ENCODE measurements around the gene BNC1.

BNC1 gene

DNA sequence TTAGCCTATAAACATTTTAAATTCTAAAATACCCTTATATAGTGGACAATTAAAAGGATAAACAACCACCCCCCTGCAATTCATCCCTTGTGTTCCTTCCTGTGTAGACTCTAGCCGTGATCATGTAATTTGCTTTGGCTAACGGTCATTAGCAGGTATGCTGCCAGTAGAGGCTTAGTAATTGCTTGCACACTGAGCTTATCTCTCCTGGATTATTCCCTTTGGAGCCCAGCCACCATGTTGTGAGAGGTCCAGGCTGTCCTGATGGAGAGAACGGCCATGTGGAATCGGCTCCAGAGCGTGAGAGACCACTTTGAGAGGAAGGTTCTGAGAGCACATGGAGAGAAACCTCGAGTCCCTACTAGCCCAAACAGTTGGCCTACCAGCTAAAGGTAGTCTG lies 11.0 kb upstream of the BNC1 start:
- H3K36me3 ChIP-seq (ENCODE audit: control insufficient read depth in 2 of 2, insufficient read depth in 2 of 2, low read length in 2 of 2): no peaks in the 10 kb centered on the region
- no peak overlapping the region for H3K4me3 ChIP-seq (ENCODE audit: low read length in 2 of 2)
- H3K9ac ChIP-seq (ENCODE audit: low read depth in 1 of 2, low read length in 2 of 2): no peak overlapping the region
- H3K4me1 ChIP-seq (ENCODE audit: control insufficient read depth in 2 of 2, insufficient read depth in 2 of 2, low read length in 2 of 2): no peaks in the 10 kb centered on the region
- peaks cover 0 to 2% of the 10 kb centered on the region in 2 donors for H3K27me3 ChIP-seq (ENCODE audit: control insufficient read depth in 2 of 2, insufficient read depth in 2 of 2, low read length in 2 of 2)
- H3K9me3 ChIP-seq (ENCODE audit: control insufficient read depth in 2 of 2, low read length in 2 of 2): no peaks in the 10 kb centered on the region
- H3K27ac ChIP-seq (ENCODE audit: low read depth in 2 of 2, low read length in 2 of 2): no peak overlapping the region

DNA sequence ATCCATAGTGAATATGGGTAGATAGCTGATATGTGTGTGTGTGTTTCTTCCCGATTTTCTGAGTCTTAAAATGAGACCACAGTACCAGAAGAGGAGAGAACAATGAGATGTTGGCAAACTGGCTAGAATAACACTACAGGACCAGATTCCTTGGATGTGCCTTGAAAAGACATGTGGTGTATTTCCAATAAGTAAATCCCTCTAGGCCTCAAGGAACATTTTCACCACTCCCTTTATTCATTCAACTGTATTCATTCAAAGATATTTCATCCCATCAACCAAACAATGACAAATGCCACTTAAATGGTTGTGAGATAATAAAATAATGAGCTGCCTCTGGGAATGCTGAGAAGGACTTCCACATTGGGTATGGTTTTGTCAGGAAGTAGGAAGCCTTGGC lies 8.7 kb upstream of the BNC1 start:
- Histone ChIP-seq H3K36me3 (ENCODE audit: control insufficient read depth in 2 of 2, insufficient read depth in 2 of 2, low read length in 2 of 2) (no peaks in the 10 kb centered on the region), H3K27ac (ENCODE audit: low read depth in 2 of 2, low read length in 2 of 2) (no peak overlapping the region), H3K9me3 (ENCODE audit: control insufficient read depth in 2 of 2, low read length in 2 of 2) (no peaks in the 10 kb centered on the region), H3K4me1 (ENCODE audit: control insufficient read depth in 2 of 2, insufficient read depth in 2 of 2, low read length in 2 of 2) (no peaks in the 10 kb centered on the region), H3K9ac (ENCODE audit: low read depth in 1 of 2, low read length in 2 of 2) (no peak overlapping the region), H3K4me3 (ENCODE audit: low read length in 2 of 2) (no peak overlapping the region), H3K27me3 (ENCODE audit: control insufficient read depth in 2 of 2, insufficient read depth in 2 of 2, low read length in 2 of 2) (peaks cover 0 to 2% of the 10 kb centered on the region in 2 donors)

DNA sequence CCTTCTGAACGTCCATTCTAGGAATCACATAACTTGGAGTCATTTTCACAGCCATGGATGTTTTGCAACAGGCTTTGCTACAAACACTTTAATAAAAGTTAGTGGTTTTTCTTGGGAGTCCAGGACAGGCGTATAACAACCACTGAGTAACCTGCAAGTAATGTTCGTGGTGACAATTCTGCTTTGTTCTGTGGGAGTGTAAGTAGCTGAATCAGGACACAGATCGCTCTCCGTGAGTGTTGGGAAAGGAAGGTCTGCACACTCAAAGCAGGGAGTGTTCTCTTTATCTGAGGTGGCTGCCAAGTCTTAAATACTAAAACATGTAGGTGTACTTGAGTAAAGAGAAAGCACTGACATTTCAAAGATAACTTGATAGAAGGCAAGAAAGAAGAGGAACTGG lies 7.9 kb upstream of the BNC1 start:
- Histone ChIP-seq H3K36me3 (ENCODE audit: control insufficient read depth in 2 of 2, insufficient read depth in 2 of 2, low read length in 2 of 2) (no peaks in the 10 kb centered on the region), H3K4me1 (ENCODE audit: control insufficient read depth in 2 of 2, insufficient read depth in 2 of 2, low read length in 2 of 2) (no peaks in the 10 kb centered on the region), H3K4me3 (ENCODE audit: low read length in 2 of 2) (no peak overlapping the region), H3K9me3 (ENCODE audit: control insufficient read depth in 2 of 2, low read length in 2 of 2) (no peaks in the 10 kb centered on the region), H3K27me3 (ENCODE audit: control insufficient read depth in 2 of 2, insufficient read depth in 2 of 2, low read length in 2 of 2) (peaks cover 0 to 2% of the 10 kb centered on the region in 2 donors), H3K9ac (ENCODE audit: low read depth in 1 of 2, low read length in 2 of 2) (no peak overlapping the region), H3K27ac (ENCODE audit: low read depth in 2 of 2, low read length in 2 of 2) (no peak overlapping the region)

DNA sequence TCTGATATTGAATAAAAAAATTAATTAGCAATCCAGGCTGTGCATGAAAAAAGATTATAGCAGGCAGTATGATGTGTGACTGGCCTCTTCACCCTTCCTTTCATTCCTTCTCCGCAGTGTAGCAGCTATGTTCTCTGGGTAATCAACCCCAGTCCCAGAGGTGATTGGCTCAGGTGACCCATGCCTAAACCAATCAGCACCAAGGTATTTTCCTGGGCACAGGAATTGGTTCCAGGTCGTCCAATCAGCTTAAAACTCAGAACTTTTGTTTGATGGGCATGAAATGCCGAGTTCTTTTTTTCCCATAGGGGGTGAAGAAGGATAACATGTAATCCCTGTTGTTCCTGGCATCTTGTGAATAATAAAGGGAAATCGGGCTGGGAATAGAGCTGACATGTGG lies 5.8 kb upstream of the BNC1 start:
- Histone ChIP-seq H3K27me3 (ENCODE audit: control insufficient read depth in 2 of 2, insufficient read depth in 2 of 2, low read length in 2 of 2) (peaks cover 3 to 7% of the 10 kb centered on the region in 2 donors), H3K9me3 (ENCODE audit: control insufficient read depth in 2 of 2, low read length in 2 of 2) (no peaks in the 10 kb centered on the region), H3K4me3 (ENCODE audit: low read length in 2 of 2) (no peak overlapping the region), H3K4me1 (ENCODE audit: control insufficient read depth in 2 of 2, insufficient read depth in 2 of 2, low read length in 2 of 2) (no peaks in the 10 kb centered on the region), H3K36me3 (ENCODE audit: control insufficient read depth in 2 of 2, insufficient read depth in 2 of 2, low read length in 2 of 2) (no peaks in the 10 kb centered on the region), H3K27ac (ENCODE audit: low read depth in 2 of 2, low read length in 2 of 2) (no peak overlapping the region), H3K9ac (ENCODE audit: low read depth in 1 of 2, low read length in 2 of 2) (no peak overlapping the region)

DNA sequence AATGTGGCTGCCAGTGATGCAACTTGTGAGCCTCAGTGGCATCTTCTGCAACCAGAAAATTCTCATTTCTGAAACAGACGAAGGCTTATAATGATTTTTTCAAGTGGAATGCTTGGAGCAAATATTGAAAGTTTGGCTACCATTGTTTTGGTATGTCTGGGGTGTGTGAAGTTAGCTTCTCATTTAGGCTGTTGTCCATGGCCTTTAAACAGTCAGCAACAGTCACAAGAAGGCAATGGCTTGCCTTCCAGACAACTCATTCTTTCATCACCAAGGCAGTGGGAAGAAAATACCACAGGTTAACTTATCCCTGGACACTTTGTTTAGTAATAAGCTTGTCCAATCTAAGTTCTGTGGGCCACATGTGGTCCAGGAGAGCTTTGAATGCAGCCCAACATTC lies 4.7 kb upstream of the BNC1 start:
- Histone ChIP-seq H3K36me3 (ENCODE audit: control insufficient read depth in 2 of 2, insufficient read depth in 2 of 2, low read length in 2 of 2) (no peaks in the 10 kb centered on the region), H3K9ac (ENCODE audit: low read depth in 1 of 2, low read length in 2 of 2) (no peak overlapping the region), H3K4me1 (ENCODE audit: control insufficient read depth in 2 of 2, insufficient read depth in 2 of 2, low read length in 2 of 2) (no peaks in the 10 kb centered on the region), H3K4me3 (ENCODE audit: low read length in 2 of 2) (no peak overlapping the region), H3K27me3 (ENCODE audit: control insufficient read depth in 2 of 2, insufficient read depth in 2 of 2, low read length in 2 of 2) (peaks cover 3 to 10% of the 10 kb centered on the region in 2 donors), H3K27ac (ENCODE audit: low read depth in 2 of 2, low read length in 2 of 2) (no peak overlapping the region), H3K9me3 (ENCODE audit: control insufficient read depth in 2 of 2, low read length in 2 of 2) (no peaks in the 10 kb centered on the region)

DNA sequence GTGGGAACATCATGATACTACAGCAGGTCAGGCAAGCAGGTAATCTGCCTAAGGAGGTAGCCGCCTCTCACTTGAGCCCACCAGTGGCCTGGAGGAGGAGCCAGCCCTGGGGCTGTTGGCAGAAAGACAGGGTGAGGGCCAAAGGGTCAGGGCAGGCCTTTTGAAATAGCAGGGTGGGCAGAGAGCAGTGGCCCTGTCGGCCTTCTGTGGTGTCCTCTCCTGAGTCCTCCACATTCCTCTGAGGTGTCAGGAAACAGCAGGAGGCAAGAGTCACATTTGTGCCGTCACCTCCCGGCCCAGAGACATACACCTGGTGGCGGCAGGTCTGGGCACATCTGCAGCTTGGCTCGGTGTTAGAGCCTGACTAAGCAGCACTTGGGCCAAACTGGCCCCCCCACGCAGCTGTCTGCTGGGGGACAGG lies 3.9 kb upstream of the BNC1 start:
- peaks cover 3 to 10% of the 10 kb centered on the region in 2 donors for H3K27me3 ChIP-seq (ENCODE audit: control insufficient read depth in 2 of 2, insufficient read depth in 2 of 2, low read length in 2 of 2)
- no peaks in the 10 kb centered on the region for H3K4me1 ChIP-seq (ENCODE audit: control insufficient read depth in 2 of 2, insufficient read depth in 2 of 2, low read length in 2 of 2)
- H3K9ac ChIP-seq (ENCODE audit: low read depth in 1 of 2, low read length in 2 of 2): no peak overlapping the region
- H3K4me3 ChIP-seq (ENCODE audit: low read length in 2 of 2): no peak overlapping the region
- no peaks in the 10 kb centered on the region for H3K36me3 ChIP-seq (ENCODE audit: control insufficient read depth in 2 of 2, insufficient read depth in 2 of 2, low read length in 2 of 2)
- H3K27ac ChIP-seq (ENCODE audit: low read depth in 2 of 2, low read length in 2 of 2): no peak overlapping the region
- H3K9me3 ChIP-seq (ENCODE audit: control insufficient read depth in 2 of 2, low read length in 2 of 2): no peaks in the 10 kb centered on the region

DNA sequence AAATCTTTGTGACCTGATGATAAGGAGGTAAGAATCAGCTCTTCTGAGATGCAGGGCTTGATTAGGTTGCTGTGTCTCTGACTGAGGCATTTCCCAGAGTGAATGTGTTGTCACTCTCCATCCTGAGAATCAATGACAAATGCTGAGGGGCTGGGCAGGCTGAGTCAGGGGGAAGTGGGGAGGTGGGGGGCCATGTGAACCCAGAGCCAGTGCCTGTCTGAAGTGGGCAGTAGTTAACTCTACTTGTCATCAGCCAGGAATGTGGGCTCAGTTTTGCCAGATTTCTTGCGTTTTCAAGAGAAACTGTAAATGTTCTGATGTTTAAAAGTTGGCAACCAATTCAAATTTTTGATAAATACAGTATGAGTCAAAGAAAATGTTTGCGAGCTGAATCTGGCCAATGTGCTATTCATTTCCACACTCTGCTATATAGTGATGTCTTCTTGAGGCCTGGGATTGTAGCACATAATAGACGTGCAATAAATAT lies 3.1 kb upstream of the BNC1 start:
- Histone ChIP-seq H3K27ac (ENCODE audit: low read depth in 2 of 2, low read length in 2 of 2) (no peak overlapping the region), H3K27me3 (ENCODE audit: control insufficient read depth in 2 of 2, insufficient read depth in 2 of 2, low read length in 2 of 2) (peaks cover 9 to 10% of the 10 kb centered on the region in 2 donors), H3K4me1 (ENCODE audit: control insufficient read depth in 2 of 2, insufficient read depth in 2 of 2, low read length in 2 of 2) (no peaks in the 10 kb centered on the region), H3K9ac (ENCODE audit: low read depth in 1 of 2, low read length in 2 of 2) (no peak overlapping the region), H3K4me3 (ENCODE audit: low read length in 2 of 2) (no peak overlapping the region), H3K36me3 (ENCODE audit: control insufficient read depth in 2 of 2, insufficient read depth in 2 of 2, low read length in 2 of 2) (no peaks in the 10 kb centered on the region), H3K9me3 (ENCODE audit: control insufficient read depth in 2 of 2, low read length in 2 of 2) (no peaks in the 10 kb centered on the region)

DNA sequence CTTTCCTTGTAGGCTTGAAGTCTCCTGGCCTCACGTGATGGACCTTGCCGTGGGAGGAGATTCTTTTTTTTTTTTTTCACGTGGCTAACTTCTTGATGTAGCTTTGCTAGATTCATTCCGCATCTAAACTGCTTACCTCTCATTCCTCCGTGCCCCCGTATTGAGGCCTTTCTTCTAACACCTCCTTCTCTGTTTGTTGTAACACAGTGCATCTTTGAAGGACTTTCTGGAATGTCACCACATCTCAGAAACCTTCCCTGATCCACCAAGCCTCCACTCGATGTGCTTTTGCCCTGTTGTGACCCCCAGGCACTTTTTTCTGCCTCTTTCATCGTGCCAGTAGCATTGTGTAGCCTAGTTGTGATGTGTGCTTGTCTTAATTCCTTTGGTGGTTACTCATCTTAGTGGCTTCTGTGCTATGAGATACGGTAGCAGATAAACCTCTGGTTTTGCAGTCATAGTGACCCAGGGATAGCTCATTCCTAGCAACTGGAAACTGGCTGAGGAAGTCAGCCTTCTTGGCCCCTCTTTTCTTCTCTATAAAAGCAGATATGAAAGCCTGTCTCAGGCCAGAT lies 1.6 kb upstream of the BNC1 start:
- Histone ChIP-seq H3K27ac (ENCODE audit: low read depth in 2 of 2, low read length in 2 of 2) (no peak overlapping the region), H3K27me3 (ENCODE audit: control insufficient read depth in 2 of 2, insufficient read depth in 2 of 2, low read length in 2 of 2) (peaks cover 18 to 20% of the 10 kb centered on the region in 2 donors), H3K4me3 (ENCODE audit: low read length in 2 of 2) (no peak overlapping the region), H3K4me1 (ENCODE audit: control insufficient read depth in 2 of 2, insufficient read depth in 2 of 2, low read length in 2 of 2) (no peaks in the 10 kb centered on the region), H3K9me3 (ENCODE audit: control insufficient read depth in 2 of 2, low read length in 2 of 2) (no peaks in the 10 kb centered on the region), H3K9ac (ENCODE audit: low read depth in 1 of 2, low read length in 2 of 2) (no peak overlapping the region), H3K36me3 (ENCODE audit: control insufficient read depth in 2 of 2, insufficient read depth in 2 of 2, low read length in 2 of 2) (no peaks in the 10 kb centered on the region)

DNA sequence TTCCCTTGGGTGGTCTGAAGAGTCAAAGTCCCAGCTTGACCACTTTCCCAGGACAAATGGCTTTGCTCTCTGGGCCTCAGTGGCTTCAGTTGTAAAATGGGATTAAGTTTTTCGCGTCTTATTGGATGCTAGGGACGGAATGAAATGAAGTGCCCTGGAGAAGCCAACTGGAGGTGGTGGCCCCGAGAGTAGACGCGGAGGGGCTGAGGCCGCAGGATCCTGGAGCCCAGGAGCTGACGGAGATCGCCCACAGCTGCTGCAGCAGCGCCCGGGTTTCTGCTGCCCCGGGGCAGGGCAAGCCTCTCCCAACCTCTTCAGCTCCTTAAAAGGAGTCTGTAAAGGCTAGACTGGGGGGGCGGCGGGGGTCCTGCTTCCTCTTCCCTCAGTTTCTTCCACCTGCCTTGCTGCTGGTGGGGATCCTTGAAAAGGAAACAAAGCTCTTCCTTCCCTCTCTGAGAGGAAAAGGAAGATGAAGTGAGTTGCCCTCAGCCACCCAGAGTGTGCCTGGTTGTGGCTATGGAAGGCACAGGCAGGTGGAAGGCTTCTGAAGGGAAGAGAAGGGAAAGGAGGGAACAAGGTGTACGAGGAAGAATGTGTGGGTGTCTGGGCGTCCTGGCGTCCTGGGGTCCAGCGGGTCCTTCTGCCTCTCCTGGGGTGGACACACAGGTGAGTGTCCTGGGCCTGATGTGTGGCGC lies 967 bp upstream of the BNC1 start:
- Histone ChIP-seq H3K9me3 (ENCODE audit: control insufficient read depth in 2 of 2, low read length in 2 of 2) (no peaks in the 10 kb centered on the region), H3K36me3 (ENCODE audit: control insufficient read depth in 2 of 2, insufficient read depth in 2 of 2, low read length in 2 of 2) (no peaks in the 10 kb centered on the region), H3K4me3 (ENCODE audit: low read length in 2 of 2) (no peak overlapping the region), H3K27ac (ENCODE audit: low read depth in 2 of 2, low read length in 2 of 2) (no peak overlapping the region), H3K4me1 (ENCODE audit: control insufficient read depth in 2 of 2, insufficient read depth in 2 of 2, low read length in 2 of 2) (no peaks in the 10 kb centered on the region), H3K27me3 (ENCODE audit: control insufficient read depth in 2 of 2, insufficient read depth in 2 of 2, low read length in 2 of 2) (peaks cover 20 to 22% of the 10 kb centered on the region in 2 donors), H3K9ac (ENCODE audit: low read depth in 1 of 2, low read length in 2 of 2) (no peak overlapping the region)

DNA sequence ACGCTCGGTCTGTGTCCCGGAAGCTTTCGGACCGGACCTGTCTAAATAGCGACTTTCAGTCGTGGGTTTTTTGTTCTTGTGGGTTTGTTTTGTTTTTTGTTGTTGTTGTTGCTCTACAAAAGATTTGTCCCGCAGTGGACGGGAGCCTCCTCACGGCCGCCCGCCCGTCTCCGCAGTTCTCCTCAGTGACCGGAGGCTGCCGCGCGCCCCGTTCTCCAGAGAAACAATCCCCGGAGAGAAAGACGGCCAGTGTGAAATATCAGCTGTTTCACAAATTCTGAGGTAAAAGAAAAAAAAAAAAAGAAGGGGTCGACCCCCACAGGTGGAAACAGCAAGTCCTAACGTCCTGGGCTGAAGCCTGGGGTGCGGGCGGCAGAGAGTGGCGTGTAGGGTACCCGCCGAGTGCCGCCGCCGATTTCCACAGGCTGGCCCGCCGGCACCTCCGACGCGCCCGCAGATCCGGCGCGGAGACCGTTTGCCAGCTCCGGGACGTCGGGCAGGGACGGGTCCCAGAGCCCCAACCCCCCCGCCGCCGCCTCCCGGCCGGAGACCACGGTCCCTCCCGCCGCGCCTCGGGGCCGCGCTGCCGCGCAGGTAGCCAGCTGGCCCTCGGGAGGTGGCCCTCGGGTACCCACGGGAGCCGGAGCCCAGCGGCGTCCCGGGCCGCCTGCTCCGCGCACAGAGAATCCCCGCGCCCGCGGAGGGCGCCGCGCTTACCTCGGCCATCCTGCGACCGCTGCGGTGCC lies 478 bp downstream of the BNC1 start:
- Histone ChIP-seq H3K4me1 (ENCODE audit: control insufficient read depth in 2 of 2, insufficient read depth in 2 of 2, low read length in 2 of 2) (no peaks in the 10 kb centered on the region), H3K9me3 (ENCODE audit: control insufficient read depth in 2 of 2, low read length in 2 of 2) (no peaks in the 10 kb centered on the region), H3K27me3 (ENCODE audit: control insufficient read depth in 2 of 2, insufficient read depth in 2 of 2, low read length in 2 of 2) (peaks cover 20 to 22% of the 10 kb centered on the region in 2 donors), H3K27ac (ENCODE audit: low read depth in 2 of 2, low read length in 2 of 2) (no peak overlapping the region), H3K4me3 (ENCODE audit: low read length in 2 of 2) (peak overlapping the region in 1 of 2 donors; percentile 20), H3K36me3 (ENCODE audit: control insufficient read depth in 2 of 2, insufficient read depth in 2 of 2, low read length in 2 of 2) (no peaks in the 10 kb centered on the region), H3K9ac (ENCODE audit: low read depth in 1 of 2, low read length in 2 of 2) (no peak overlapping the region)
